ENCODE data around the gene SYF2. TPM values are rescaled to one million over a fixed set of nuclear protein-coding genes. Genes with fewer than 3 reads are reported as not detected.

Gene SYF2
- total RNA-seq, 1 experiment from 2014 or later, result 35.3 TPM

- no peaks in the 10 kb centered on the region for H3K4me1 Mint-ChIP-seq
- peaks cover 22% of the 10 kb centered on the region for H3K9me3 Mint-ChIP-seq
- DNase-seq (ENCODE audit: low spot score), result no peak
- H3K27ac Mint-ChIP-seq, result no peak overlapping the region
- H3K27me3 Mint-ChIP-seq (ENCODE audit: low read depth), result peaks cover 2% of the 10 kb centered on the region
- POLR2A ChIA-PET, result no interaction called here
- TF ChIP-seq GTF2I (CRISPR knock-in tag; conservative IDR thresholded peaks at IDR 0.05) (no peak), ZBTB21 (CRISPR knock-in tag; IDR thresholded peaks at IDR 0.05; ENCODE audit: borderline replicate concordance) (no peak), IRF1 (CRISPR knock-in tag; IDR thresholded peaks at IDR 0.05) (no peak), ZSCAN18 (CRISPR knock-in tag; IDR thresholded peaks at IDR 0.05) (no peak), PREB (CRISPR knock-in tag; IDR thresholded peaks at IDR 0.05; ENCODE audit: borderline replicate concordance) (no peak)
- peaks cover 4% of the 10 kb centered on the region; the same call in 1 of the 2 replicates for H3K36me3 Mint-ChIP-seq
- no peak overlapping the region for H3K4me3 Mint-ChIP-seq
- CTCF ChIA-PET, result interaction anchor here (0.6 to 2.7 kb wide), 3 partner anchors 8 to 281 kb away, joined by 3 to 7 read pairs (median 3); no protein-coding TSS in a partner anchor
- ATAC-seq, result no peak
Observed at GRCh38 chr1:25178917-25179561, 53.3 kb downstream of the SYF2 start.

- ChIA-PET CTCF (no interaction called here), POLR2A (no interaction called here)
- peaks cover 5% of the 10 kb centered on the region for H3K27me3 Mint-ChIP-seq (ENCODE audit: low read depth)
- H3K27ac Mint-ChIP-seq, result no peak overlapping the region
- DNase-seq (ENCODE audit: low spot score) (no peak), ATAC-seq (no peak)
- peaks cover 22% of the 10 kb centered on the region for H3K9me3 Mint-ChIP-seq
- H3K4me3 Mint-ChIP-seq, result no peak overlapping the region
- H3K36me3 Mint-ChIP-seq, result peaks cover 4% of the 10 kb centered on the region; the same call in 1 of the 2 replicates
- no peaks in the 10 kb centered on the region for H3K4me1 Mint-ChIP-seq
- TF ChIP-seq TEAD1 (CRISPR knock-in tag; IDR thresholded peaks at IDR 0.05) (no peak), PRDM15 (CRISPR knock-in tag; IDR thresholded peaks at IDR 0.05) (no peak), SOX15 (CRISPR knock-in tag; IDR thresholded peaks at IDR 0.05) (no peak), ZNF425 (CRISPR knock-in tag; conservative IDR thresholded peaks at IDR 0.05) (no peak), ATF2 (CRISPR knock-in tag; IDR thresholded peaks at IDR 0.05; ENCODE audit: borderline replicate concordance, low read depth) (no peak), GTF2I (CRISPR knock-in tag; conservative IDR thresholded peaks at IDR 0.05) (no peak), TEAD4 (CRISPR knock-in tag; IDR thresholded peaks at IDR 0.05) (no peak), NR3C1 (CRISPR knock-in tag; conservative IDR thresholded peaks at IDR 0.05; ENCODE audit: low read depth) (no peak)
Observed at GRCh38 chr1:25174730-25175612, 57.3 kb downstream of the SYF2 start.

Data from WTC11 (cell line).